GM21390 (cell line): ENCODE results near the gene NHLRC2.

Experiments
- ATAC-seq: cut with Tn5 transposase; IDR thresholded peaks from one replicate; pipeline ENCODE4 v1.9.1; 2021; ENCODE audit not compliant: unreplicated experiment

The NHLRC2 gene

DNA sequence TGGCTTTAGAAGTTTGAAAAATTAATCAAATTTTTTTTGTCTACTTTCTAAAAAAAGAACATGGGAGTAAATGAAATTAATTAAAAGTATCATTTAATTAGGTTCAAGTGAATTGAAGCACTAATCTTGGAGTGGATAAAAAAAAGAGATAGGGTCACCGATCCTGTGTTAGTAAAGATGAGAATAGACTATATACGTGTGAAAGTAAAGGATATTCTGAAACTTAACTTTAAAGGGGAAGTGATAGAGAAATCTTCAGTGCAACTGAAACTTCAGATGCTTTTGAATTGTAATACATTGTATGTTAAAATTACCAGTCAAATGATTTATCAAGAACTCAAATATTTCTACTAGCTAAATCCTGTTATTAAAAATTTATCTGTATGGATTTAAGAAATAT, 4.8 kb downstream of the NHLRC2 start:
- ATAC-seq, result peak; percentile 49

DNA sequence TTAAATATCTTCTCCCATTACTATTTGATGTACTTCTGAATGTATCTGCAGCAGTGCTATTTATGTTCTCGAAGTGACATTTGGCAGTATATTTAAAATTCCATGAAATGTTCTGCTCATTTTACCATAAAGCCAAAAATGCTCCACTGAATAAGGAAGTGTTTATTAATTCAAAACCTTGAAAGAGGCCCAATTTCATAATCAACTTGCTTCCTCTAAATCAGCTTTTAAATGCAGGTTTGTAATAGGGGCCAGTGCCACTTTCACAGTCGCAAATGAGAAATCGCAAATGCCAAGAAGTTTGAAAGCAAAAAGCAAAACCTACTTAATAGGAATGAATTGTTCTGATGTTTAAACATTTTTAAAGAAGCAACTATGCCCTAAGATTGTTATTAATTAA, 11.4 kb downstream of the NHLRC2 start:
- no peak for ATAC-seq

GRCh38 chr10:113866551-113867394, 12.3 kb downstream of the NHLRC2 start:
- no peak for ATAC-seq

- ATAC-seq, result no peak
These were observed 13.4 kb downstream of the NHLRC2 start for GRCh38 chr10:113867904-113868303.

DNA sequence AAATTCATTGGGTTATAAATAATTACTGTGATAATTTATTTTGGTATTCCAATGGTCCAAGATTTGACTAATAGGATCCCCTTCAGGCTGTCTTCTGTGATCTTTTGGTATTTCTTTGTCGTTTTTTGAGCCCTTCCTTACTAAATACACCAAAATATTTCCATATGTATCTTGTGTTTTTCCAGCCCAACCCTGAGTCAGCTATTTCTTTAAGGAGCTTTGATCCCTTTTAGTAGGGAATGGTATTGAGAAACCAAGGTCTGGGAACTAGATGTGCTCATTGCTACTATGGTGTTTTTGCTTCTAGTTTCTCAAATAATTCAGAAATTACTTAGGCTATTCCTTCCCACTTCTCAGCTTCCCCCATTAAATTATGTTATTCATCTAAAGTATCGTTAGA, 15.3 kb downstream of the NHLRC2 start:
- ATAC-seq, result no peak

DNA sequence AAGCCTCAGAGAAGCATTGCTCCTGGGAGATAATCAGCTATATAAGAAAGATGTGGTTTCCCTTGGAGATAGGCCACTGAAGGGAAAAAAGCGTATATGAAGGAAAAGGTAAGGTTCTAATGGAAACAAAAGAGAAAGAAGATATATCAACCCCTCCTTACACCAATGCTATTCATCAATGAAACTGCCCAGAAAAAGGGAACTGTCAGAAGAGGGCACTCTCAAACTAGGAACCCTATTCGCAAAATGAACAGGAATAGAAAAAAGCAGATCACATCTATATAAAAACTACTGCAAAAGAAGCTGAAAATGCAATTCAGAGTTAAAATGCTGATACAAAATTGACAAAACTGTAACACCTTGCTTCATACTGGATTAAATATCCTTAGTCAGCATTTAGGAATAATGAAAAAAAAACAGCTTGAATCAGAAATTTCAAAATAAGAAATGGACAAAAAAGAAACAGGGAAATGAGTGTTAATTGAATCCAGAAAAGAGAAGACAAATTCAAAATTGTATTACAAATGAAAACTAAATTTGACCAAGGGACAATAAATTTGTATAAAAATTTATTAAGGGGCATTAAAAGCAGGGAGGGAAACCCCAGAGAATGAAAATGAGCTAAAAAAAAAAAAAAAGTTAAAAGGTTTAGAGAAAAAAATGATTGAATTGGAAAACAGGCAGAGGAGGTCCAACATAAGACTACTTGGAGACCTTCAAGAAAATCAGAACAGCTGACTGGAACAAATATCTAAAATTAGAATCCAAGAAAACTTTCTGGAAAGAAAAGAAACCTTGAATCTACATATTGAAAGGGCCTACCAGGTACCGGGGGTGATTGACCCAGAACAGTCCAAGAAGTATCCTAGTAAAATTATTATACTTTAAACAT, 17.9 kb downstream of the NHLRC2 start:
- ATAC-seq, result no peak

DNA sequence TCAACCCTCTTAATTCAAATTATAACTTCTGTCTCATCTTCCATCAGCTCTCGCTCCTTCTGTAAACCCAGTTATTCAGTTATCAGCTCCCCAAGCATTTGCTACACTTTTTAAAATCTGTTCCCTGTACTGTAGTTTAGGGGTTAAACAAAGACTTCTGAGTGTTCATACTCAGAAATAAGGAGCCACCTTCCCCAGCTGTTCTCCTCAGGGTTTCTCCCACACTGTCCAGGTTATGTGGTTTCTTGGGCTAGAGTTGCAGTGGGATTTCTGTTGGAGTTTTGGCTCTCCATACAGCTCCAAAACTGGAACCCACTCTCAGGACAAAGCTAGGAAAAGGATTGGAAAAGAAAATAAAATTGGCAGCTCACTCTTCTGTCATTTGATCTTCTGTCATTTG, 20.8 kb downstream of the NHLRC2 start:
- ATAC-seq, result no peak

GRCh38 chr10:113876461-113876860, 22.0 kb downstream of the NHLRC2 start:
- ATAC-seq, result no peak

- peak; percentile 87 for ATAC-seq
These were observed 25.2 kb downstream of the NHLRC2 start for GRCh38 chr10:113879691-113880090.

GRCh38 chr10:113880236-113880635, 25.8 kb downstream of the NHLRC2 start:
- no peak for ATAC-seq

GRCh38 chr10:113882240-113882639, 27.8 kb downstream of the NHLRC2 start:
- no peak for ATAC-seq

DNA sequence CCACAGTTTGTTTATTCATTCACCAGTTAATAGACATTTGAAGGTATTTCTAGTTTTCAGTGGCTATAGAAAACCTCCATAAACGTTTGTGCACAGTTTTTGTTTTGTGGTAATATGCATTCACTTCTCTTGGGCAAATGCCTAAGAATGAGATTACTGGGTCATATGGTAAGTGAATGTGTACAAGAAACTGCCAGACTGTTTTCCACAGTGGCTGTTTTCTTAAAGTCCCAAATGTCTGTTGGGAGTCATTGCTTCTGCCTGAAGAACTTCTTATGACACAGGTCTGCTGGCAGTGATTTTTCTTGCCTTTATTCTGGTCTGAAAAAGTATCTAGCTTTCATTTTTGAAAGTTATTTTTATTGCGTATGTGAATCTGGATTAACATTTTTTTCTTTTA, 35.5 kb downstream of the NHLRC2 start:
- no peak for ATAC-seq

GRCh38 chr10:113890769-113891168, 36.3 kb downstream of the NHLRC2 start:
- ATAC-seq, result no peak

- ATAC-seq, result no peak
These were observed 37.0 kb downstream of the NHLRC2 start for GRCh38 chr10:113891476-113891875.

DNA sequence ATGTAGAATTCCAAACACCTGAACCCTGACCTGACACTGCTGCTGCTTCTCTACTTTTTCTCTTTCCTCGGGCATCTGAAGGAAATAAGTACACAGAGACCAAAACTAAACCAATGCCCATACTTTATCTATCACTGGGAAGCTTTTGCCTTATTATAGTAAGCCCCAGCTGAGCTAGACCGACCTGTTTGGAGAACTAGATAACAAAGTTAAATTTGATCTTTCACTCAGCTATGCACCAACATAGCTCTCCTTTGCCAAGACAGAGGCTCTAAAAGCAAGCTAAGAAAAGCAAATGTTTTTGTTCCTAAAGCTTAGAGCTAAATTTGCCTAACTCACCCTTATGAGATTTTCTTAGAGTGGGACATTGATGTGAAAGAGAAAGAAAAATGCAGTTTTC, 39.1 kb downstream of the NHLRC2 start:
- no peak for ATAC-seq

DNA sequence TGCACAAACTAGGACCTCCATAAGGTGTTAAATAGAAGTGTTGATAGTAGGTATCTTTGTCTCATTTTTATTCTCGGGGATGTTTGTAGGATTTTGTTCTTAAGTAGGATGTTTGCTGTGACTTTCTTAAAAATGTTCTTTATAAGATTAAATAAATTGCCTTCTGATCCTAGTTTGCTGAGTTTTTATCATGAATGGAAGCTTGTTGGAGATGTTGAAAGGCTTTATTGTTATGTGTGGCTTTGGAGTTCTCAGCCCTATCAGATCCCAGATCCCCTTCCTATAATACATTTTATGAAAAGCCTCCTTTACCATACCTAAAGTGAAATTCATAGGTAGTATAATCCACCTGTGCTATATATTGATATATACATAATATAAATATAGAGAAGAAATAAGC, 40.1 kb downstream of the NHLRC2 start:
- ATAC-seq, result no peak

DNA sequence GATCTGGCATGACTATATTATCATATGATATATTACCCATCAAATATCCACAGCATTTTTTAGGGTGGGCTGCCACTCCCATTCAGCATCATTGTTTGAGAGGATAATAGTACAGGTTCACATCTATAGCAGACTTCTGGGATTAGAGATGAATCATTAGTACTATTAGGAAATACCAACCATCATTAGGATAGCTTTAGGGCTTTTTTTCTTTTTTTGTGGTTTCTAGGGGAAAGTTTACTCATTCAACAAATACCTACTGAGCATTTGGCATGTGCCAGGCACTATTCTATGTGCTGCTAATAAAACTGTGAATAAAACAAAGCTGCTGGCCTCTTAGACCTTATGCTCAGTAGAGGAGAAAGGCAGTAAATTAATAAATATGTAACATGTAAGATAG, 40.6 kb downstream of the NHLRC2 start:
- ATAC-seq, result no peak

- ATAC-seq, result no peak
These were observed 43.5 kb downstream of the NHLRC2 start for GRCh38 chr10:113897693-113898618.

GRCh38 chr10:113899952-113900598, 45.6 kb downstream of the NHLRC2 start:
- ATAC-seq, result no peak

DNA sequence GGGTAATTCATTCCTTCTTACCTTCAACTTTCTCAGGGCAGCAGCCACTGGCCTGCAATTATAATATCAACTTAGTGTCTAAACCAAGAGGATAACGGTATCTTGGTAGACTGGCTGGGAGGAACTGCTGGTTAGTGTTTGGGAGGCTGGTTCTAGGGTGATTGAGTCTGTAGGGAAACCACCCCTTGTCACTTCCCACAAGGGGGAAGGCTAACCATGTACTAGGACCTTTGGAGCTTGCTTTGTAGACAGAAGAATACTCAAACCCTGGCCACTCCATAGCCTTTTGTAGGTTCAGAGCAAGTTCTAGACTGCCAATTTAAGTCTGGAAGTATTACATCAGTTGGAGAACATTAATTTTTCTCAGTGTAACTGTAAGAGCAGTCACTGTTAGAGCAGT, 51.3 kb downstream of the NHLRC2 start:
- no peak for ATAC-seq

DNA sequence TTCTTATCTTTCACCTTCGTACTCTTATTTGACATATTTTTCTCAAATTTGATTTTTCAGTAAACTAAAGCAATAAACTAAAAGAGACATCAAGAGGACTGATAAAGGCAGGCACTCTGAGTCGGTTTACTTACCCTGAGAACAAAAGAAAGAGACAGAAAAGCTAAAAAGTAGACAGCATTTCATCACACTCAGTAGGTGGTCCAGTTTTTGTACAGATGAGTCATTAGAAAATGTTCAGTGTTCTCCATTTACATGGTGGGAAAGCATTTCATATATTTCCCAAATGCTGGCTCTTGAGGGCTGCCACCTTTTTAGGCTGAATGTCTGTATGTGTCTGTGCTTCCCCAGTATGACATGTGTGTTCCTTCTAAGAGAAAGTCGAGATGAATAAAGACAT, 52.7 kb downstream of the NHLRC2 start:
- no peak for ATAC-seq
